NCI-H187 treated with DMSO at 0.1 percent for 48 hours (cell line): ENCODE results near the gene PTBP1.
"Not testable (repeated sequence)": the region's sequence is repeated elsewhere in the genome, so short reads cannot be mapped to it uniquely, and the experiment has no call there.

Experiments
- DNase-seq: peaks from one replicate; lab custom pipeline; 2025; lab: John Stamatoyannopoulos, UW

Gene PTBP1

DNA sequence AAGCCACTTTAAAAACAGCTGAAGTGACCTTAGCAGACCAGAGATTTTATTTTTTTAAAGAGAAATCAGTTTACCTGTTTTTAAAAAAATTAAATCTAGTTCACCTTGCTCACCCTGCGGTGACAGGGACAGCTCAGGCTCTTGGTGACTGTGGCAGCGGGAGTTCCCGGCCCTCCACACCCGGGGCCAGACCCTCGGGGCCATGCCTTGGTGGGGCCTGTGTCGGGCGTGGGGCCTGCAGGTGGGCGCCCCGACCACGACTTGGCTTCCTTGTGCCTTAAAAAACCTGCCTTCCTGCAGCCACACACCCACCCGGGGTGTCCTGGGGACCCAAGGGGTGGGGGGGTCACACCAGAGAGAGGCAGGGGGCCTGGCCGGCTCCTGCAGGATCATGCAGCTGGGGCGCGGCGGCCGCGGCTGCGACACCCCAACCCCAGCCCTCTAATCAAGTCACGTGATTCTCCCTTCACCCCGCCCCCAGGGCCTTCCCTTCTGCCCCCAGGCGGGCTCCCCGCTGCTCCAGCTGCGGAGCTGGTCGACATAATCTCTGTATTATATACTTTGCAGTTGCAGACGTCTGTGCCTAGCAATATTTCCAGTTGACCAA lies 13.7 kb downstream of the PTBP1 start:
- no peak for DNase-seq

GRCh38 chr19:811506-812048 lies 14.3 kb downstream of the PTBP1 start:
- no peak for DNase-seq

DNA sequence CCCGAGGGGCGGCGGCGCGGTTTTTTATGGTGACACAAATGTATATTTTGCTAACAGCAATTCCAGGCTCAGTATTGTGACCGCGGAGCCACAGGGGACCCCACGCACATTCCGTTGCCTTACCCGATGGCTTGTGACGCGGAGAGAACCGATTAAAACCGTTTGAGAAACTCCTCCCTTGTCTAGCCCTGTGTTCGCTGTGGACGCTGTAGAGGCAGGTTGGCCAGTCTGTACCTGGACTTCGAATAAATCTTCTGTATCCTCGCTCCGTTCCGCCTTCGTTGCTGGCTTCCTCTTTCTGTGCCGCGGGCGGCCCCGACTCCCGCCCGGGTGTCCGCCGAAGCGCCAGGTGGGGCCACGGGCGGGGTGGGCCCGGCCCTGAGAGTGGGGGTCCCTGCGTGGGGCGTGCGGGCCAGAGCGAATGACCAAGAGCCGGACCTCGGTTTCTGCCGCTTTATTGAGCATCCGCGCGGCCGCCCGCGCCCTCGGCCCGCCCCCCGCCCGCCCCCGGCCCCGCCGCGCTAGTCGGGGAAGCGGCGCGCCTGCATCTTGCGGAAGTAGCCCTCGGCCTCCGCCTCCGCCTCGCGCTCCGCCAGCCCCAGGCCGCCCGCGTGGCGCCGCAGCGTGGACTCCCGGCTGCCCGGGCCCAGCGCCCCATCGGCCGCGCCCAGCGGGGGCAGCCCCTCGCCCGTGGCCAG lies 14.9 kb downstream of the PTBP1 start:
- no peak for DNase-seq

GRCh38 chr19:812747-813218 lies 15.5 kb downstream of the PTBP1 start:
- DNase-seq, result no peak

- DNase-seq, result no peak
Measured at GRCh38 chr19:813219-814151, 16.2 kb downstream of the PTBP1 start.

- DNase-seq, result no peak
Measured at GRCh38 chr19:814152-815078, 17.2 kb downstream of the PTBP1 start.

DNA sequence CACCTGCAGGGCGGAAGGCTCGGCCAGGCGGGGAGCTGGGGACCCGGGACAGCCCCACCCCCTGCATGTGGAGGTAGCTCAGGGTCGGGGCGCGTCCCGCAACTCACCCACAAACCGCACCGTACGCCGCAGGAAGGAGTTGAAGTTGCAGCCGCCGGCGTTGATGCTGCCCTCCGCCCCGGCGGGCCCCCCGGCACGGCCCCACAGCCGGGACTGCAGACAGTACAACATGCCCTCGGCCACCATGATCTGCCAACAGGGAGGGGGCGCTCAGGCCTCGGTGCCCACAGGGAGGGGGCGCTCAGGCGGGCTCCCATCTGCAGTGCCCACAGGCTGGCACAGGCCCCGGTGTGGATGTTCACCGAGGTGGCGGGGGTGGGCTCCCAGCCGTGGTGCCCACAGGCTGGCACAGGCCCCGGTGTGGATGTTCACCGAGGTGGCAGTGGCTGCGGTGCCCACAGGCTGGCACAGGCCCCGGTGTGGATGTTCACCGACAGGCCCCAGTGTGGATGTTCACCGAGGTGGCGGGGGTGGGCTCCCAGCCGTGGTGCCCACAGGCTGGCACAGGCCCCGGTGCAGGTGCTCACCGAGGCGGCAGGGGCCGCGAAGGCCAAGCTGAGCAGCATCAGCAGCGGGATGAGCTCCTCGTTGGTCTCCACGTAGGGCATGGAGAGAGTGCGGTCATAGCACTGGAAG lies 18.0 kb downstream of the PTBP1 start:
- DNase-seq, result no peak

GRCh38 chr19:815775-816499 lies 18.7 kb downstream of the PTBP1 start:
- DNase-seq, result no peak

GRCh38 chr19:816500-816857 lies 19.2 kb downstream of the PTBP1 start:
- no peak for DNase-seq

DNA sequence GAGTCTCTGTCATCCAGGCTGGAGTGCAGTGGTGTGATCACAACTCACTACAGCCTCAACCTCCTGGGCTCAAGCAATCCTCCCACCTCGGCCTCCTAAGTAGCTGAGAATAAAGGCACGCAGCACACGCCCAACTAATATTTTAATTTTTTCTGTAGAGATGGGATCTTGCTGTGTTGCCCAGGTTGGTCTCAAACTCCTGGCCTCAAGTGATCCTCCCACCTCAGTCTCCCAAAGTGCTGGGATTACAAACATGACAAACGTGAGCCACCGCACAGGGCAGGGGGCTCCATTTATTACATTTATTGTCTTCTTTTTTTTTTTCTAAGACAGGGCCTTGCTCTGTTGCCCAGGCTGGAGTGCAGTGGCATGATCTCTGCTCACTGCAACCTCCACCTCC lies 23.0 kb downstream of the PTBP1 start:
- DNase-seq, result not testable (repeated sequence)

DNA sequence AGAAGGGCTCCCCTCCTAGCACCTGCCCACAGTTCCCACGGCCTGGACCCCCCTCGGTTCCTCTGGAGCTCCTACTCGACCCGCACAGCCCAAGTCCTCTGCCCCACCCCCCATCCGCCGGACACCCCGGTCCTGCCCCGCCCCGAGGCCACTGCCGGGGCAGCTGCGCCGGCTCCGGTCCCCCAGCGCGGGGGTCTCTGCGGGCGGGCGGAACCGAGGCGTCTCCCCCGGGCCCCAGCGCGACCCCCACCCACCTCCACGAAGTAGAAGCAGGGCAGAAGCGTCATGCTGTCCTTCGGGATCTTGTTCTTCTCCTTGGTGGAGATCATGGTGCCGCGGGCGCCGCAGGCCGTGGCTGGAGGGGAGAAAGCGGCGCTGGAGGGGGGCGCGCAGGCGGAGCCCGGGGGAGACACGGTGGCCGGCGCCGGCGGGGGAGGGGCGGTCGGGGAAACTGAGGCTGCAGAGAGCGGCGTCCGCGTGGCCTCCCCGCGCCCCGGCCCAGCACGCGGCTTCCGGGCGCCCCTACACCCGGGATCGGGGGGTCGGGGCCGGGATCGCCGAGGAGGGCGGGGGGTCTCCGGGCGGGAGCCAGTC lies 24.1 kb downstream of the PTBP1 start:
- DNase-seq, result no peak

- DNase-seq, result no peak
Measured at GRCh38 chr19:821825-822503, 24.7 kb downstream of the PTBP1 start, which contains the start of gene PLPPR3. Gene PLPPR3, minus strand, starts transcription at chr19:821955. Its CDS starts 396 bp downstream, at chr19:821559.

GRCh38 chr19:823565-824121 lies 26.4 kb downstream of the PTBP1 start:
- DNase-seq, result no peak

GRCh38 chr19:824885-825284 lies 27.6 kb downstream of the PTBP1 start:
- no peak for DNase-seq

GRCh38 chr19:825897-826644 lies 28.8 kb downstream of the PTBP1 start:
- DNase-seq, result no peak

GRCh38 chr19:827314-827709 lies 30.1 kb downstream of the PTBP1 start:
- no peak for DNase-seq

- no peak for DNase-seq
Measured at GRCh38 chr19:827710-828321, 30.6 kb downstream of the PTBP1 start, which contains the start of gene AZU1. Gene AZU1, plus strand, starts transcription at chr19:827837. Its CDS starts 10 bp downstream, at chr19:827847.
